Stimulated activated CD8-positive, alpha-beta memory T cell treated with anti-CD3 and anti-CD28 coated beads, Interleukin-12 subunit alpha, Interleukin-12 subunit beta, amount 100 ng/mL, for 24 hours (primary cell): ENCODE results near the gene MAPKAPK2.

Source experiments
- DNase-seq: peaks from one replicate; pipeline ENCODE4 v3.0.0-alpha.2; 2020; ENCODE audit errors: extremely low read depth

Gene MAPKAPK2

DNA sequence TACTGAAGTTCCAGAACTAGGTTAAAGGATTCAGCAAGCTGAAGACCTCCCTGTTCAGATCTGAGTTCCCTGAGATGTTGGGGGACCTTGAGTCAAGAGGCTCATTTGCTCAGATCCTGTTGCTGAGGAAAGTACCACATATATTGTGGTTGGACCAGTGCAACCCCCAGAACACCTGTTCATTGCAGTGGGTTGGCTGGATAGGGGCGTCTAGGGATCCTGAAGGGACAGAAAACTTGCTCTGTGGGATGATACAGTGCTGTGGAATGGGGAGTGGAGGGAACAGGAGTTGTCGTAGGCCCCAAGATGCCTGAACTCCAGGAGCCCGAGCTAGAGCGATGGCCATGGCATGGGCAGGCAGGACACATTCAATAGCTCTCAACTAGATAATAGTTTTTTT lies 24.6 kb upstream of the MAPKAPK2 start:
- DNase-seq = no peak

DNA sequence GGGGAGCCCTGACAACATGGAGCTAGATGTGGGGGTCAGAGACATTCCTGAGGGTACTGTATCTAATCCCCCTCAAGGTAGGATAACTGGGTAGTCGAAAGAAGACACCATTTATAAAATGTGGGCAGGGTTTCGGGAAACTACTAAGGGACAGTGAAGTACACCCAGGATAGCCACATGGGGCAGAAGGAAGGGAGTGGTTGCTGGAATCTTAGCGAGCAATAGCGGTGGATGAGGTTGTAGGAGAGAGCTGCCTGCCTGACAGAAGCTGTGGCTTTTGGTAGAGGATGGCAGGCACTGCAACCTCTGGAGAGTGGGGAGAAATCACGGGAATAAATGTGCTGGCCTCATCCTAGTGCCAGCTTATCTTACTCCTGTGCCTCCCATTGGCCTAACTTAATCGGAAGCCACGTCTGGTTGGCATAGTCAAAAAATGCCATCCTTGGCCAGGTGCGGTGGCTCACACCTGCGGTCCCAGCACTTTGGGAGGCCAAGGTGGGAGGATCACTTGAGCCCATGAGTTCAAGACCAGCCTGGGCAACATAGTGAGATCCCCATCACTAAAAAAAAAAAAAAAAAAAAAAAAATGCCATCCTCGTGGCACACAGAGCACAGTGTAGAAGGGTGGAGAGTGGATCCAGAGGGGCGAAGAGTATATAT lies 23.4 kb upstream of the MAPKAPK2 start:
- no peak for DNase-seq

DNA sequence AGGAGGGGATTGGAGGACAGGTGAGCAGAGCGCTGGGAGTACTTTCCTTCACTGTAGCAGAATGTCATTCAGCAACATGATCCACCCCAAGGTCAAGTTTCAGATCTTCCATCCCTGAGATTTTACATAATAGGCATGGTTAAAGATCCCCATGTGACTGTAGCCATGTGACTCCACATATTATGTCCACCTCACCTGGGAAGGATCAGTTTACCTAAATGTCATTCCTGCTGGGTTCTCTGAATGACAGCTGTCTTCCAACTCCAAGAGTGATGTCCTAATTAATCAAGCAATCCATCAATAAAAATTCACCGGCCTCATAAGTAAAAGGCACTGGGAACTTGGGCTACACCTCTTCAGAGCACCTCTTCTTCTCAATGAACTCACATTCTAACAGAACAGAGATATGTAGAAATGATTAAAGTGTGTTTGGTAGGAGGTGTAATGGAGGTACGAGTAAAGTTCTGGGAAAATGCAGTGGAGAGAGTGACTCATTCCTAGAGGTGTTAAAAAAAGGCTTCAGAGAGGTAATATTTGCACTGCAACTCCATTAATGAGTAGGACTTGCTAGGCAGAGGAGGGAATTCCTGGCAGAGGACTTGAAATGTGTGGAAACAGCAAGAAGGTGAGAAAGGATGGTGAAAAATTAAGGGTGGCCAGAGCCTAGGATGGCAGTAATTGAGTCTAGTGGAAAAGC lies 22.2 kb upstream of the MAPKAPK2 start:
- no peak for DNase-seq

DNA sequence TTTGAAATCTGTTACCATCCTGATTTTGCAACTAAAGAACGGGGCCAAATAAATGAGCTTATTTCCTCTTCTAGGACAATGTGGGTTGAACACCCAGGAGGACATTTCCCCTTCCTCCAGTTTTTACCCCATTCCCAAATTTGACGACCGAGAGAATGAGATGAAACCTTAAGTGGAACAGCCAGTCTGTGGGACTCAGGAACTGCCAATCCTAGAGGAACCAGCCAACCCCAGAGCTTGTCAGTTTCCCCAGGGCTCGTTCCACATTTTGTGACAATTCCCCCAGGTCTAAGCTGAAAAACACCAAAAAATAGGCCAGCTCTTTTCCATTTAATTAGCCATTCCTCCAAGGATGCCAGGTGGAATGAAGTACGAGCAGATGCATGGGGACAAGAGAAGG lies 21.3 kb upstream of the MAPKAPK2 start:
- no peak for DNase-seq

DNA sequence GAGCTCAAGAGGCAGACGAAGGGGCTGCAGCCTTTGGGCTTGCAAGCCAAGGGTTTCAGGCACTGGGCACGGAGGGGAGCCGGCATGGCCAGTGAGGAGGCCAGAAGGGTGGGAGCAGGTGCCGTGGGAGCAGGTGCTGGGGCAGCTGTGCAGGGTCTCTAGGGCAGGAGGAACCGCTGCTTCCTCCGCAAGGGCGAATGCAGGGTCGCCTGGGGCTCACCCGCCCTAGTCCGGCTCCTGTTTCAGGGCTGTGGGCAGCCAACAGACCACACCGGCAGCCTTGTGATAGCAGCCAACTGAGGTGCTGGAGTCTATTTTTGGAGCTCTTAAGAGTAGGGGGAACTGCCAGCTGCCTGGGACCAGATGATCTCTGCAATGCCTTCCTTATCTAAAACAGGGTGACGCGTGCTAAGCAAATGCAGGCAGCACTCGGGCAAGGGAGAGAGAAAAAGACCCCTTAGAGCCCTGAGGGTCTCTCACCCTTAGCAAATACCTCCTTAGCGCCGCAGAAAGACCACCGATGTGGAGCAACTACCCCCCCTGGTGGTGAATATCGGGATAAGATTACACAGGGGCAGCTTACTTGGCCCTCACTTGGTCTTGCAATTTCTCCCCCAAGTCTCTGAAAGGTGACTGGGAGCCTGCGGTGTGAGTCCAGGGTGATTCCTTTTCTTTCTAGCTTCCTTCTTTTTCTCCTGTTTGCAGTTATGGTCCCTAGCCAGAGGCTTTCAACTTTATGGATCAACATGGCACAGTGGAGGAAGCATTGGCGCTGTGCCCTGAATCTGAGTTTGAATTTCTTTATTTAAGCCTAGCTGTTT lies 20.7 kb upstream of the MAPKAPK2 start:
- peak; percentile 37 for DNase-seq

DNA sequence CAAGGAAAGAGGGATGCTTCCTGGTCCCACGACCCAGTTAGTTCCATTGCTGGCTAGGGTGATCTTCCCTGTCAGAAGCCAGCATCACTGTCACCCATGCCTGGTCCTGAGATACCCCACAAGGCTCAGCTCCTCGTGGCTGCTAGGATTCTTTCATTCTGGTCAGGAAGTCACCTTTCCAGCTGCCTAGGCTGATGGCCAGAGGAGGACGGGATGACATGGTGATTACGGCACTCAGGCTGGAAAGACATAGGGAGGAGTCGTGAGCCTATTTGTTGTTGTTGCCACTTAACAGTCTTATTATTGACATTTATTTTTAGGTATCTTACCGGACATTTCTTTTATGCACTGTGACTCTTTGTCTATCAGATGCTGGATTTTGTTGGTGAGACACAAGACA lies 20.0 kb upstream of the MAPKAPK2 start:
- no peak for DNase-seq

DNA sequence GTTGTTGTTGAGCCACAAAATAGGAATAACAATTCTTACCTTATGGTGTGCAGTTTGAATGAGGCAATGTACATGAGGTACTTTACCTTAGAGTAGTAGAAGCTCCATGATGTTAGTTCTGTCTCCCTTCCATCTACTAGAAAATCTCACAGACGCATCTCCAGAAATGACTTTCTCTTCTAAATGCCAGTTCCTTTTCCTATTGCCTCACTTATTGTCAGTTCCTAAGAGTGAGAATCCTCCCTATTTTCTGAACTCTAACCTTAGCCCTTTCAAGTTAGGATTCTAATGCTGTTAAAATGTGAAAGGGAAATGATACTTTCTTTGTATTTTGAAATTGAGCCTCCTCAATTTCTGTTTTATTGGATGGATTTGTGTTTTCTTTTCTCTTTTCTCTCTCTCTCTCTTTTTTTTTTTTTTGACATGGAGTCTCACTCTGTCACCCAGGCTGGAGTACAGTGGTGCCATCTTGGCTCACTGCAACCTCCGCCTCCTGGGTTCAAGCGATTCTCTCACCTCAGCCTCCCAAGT lies 18.6 kb upstream of the MAPKAPK2 start:
- DNase-seq = no peak

DNA sequence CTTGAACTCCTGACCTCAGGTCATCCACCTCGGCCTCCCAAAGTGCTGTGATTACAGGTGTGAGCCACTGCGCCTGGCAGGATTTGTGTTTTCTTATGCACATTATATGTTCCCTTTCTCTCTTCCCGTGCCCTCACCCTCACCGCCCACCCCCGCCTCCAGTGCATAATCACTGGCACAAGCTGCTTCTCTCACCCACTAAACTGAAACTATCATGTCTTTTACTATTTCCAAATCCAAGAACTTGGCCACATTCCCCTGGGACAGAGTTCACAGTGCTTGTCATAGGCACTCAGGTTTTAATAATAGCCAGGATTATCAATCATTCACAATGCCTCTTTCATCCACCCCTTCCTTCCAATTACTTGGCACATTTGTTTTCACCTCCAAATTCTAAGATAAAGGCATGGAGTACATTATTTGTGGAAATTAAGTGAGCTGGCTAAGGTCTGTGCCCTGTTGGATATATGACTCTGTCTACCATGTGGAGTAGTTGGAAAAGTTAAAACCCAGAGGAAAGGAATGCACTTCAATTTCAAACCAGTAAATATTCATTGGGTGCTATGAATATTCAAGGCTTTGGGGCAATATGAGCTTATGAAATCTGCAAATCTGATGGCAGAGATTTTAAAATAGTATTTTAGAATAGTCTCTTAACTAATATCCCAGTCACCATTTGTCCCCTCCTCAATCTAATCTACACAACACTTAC lies 17.6 kb upstream of the MAPKAPK2 start:
- no peak for DNase-seq

DNA sequence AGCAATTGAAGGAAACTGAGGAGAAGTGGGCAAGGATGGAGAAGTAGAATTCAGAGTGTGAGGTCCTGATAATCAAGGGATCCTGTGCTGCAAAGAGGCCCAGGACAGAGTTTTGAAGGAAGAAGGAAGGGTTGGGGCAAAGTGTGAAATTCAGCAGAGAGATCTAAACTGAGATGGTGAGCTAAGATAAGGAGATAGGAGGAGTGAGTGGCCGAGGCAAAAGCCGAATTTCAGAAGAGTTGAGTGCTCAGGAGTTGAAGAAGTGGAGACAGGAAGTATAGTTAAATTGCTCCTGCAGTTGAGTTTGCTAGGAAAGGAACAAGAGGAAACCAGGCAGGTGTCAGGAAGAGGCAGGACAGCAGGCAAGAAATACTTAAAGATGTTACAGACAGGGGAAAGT lies 16.4 kb upstream of the MAPKAPK2 start:
- no peak for DNase-seq

DNA sequence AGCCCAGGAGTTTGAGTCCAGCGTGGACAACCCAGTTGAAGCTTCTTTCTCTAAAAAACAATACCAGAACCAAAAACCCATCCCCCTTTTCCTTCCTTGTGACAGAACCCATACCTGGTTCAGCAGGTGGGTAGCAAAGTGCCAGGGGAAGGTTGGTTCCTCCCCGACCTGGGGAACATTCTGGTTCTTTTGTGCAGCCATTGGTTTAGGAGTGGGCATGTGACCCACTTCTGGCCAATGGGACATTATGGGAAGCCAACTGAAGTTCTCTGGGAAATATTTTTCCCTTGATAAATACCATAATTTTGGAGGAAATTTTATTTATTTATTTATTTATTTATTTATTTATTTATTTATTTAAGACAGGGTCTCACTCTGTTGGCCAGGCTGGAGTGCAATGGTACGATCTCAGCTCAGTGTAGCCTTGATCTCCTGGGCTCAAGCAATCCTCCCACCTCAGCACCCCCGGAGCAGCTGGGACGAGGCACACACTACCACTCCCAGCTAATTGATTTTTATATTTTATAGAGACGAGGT lies 15.8 kb upstream of the MAPKAPK2 start:
- DNase-seq = no peak

DNA sequence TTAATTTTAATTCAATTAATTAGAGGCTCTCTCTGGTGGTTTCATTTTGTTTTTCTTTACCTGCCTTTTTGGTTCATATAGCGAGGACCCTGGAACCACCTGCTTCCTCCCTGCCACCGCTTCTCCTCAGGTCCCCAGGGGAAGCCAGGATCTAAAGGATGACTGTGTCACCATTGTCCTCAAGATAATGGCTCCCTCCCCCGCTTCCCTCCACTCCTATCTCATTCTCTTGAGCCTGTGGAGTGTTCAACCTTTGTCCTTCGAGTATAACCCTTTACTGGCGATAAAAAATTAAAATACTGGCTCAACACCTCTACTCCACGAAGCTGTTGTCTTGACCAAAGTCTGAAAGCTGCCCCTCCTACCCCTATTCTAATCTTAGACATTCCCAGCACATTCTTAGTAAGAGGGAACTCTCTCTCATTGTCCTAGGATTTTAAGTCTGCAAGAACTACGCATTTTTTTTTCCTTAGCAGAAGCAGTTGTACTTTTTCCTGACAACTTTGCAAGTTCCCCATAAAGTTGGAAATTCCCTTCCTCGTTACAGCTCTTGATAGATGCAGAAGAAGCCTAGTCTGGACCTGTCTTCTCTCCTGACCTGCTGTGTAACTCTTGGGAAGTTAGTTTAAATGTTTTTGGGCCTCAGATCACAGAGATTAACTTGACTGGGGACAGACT lies 12.6 kb upstream of the MAPKAPK2 start:
- no peak for DNase-seq

DNA sequence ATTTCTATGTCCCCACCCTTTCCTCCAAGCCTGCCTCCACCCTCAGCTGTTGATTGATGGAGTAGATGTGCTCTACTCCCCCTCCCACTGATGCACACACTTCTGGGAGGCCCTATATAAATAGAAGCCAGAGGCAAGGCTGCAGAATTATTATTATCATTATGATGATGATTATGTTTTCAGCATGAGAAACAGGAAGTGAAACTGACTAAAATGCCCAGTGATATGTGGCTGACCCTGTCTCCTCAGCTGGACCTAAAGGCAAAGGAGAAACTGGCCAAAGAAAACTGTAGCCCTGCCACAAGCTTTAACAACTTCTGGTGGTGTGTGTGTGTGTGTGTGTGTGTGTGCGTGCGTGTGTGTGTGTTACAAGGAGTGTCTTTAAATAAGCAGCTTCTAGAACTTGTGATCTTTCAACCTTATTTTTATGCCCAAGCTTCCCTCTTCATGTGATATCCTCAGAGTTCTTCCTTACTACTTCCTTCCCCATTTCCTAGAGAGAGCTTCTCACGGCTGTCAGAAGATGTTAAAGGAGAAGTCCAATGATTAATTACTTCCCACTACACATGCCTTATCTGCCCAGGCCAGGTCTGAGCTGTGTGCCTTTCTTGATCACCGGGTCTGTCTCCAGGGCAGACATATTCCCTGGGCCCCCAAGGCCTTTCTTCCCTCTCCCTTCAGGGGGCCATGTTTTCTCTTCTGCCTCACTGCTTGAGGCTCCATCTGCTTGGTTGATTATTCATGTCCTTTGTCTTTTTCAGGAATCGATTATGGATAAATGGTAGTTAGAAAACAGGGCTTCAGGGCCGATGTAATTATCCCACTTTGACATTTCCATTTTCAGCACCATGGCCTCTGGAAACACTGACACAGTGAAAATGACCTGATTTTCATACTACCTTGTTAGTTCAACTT lies 11.6 kb upstream of the MAPKAPK2 start:
- no peak for DNase-seq

DNA sequence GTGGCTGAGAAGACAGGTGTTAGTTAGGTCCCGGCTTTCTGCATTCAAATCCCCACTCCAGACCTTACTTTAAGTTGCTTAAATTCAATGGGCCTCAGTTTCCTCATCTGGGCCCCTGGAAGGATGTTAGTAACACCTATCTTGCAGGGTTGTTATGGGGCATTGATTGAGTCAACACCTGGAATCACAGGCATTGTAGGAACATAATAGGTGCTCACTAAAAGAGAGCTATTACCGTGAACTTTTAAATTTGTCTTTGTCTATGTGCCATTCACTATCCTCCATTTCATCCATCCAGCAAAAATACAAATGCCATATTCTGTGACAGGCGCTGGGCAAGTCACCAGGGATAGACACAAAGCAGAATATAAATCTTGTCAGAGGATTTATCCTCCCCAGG lies 10.5 kb upstream of the MAPKAPK2 start:
- DNase-seq = no peak

DNA sequence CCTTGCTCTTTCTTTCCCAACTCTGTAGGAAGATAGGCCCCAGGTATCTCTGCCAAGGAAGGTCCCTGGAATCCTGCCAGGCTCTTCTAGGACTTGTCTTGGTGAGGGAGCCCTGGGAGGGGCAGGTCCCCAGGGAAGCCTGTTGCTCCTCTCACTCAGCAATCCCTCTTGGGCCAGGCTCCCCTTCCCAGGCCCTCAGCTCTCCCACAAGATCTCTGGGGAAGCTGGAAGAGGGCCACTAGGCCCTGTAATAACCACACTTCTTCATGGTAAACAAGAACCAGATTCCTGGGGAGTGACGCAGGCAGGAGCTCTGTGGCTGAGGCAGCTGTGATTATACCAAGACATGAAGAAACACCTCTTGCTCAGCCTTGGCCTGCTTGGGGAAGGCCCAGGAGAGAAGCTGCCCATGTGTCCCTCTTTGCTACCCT lies 9.9 kb upstream of the MAPKAPK2 start:
- DNase-seq = no peak

DNA sequence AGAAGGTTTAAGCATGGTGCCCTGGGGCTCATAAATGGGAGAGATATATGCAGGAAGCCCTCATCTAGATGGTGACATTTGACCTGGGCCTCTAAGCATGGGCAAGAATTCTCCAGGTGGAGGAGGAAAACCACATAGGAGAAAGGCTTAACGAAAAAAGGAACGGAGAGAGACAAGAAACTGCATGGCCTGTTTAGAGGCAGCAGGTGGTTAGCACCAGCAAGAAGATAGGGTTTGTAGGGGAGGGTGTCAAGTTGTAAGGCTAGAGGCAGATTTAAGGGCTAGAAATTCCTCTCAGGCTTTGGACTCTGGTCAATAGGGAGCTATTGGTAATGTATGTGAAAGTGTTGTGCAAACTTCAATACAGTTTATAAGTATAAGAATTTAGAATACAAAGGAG lies 8.2 kb upstream of the MAPKAPK2 start:
- no peak for DNase-seq

DNA sequence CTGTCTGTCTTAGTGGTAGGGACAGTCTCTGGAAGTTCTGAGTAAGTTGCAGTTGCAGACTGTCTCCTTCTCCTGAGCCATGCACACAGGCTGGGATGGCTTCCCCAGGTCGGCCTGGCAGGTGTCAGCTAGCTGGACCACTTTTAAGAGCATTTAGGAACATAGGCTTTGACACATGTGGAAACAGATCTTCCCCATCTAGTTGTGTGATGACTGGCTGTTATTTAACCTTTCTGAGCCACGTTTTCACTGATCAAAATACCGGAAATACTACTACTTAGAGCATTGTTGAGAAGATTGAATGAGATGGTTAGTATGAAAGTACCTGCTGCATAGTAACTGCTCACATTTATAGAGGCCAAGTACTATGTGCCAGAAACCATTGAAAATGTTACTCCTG lies 6.2 kb upstream of the MAPKAPK2 start:
- no peak for DNase-seq

DNA sequence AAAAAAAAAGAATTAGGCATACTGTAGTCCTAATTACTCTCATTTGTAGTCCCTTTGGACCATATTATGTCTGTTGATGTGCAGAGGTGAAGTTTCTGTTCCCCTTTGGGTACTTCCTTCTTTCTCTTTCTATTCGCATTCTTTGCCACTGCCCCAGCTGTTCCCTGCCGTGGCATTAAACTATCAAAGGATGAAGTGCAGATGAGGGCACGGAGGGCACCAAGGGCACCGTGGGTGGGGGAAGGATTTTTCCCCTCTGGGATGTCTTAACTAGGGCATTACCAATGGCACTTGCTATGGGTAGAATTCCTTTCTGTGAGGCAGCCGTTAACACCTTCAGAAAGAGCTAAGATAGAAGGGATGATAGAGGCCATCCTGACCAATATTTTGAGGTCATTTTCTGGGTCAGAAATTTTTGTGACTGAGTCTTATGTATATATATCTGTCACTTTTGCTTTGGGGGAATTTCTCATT lies 4.9 kb upstream of the MAPKAPK2 start:
- no peak for DNase-seq

DNA sequence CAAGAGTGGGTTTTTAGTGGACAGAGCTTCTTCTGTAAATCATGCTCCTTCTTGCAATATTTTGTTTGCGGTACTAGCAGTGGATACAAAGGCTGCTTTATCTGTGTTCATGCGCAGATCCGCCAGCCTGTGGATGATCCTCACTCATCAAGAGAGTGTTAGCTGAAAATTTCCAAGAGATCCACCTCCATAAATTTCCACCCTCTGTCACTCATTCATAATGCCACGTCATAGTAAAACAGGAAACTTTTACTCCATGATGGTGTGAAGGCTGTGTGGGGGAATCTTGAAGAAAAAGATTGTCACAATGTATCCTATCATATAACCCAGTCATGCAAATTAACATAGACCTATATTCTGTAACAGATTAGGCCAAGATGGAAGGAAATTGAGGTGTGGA lies 4.4 kb upstream of the MAPKAPK2 start:
- no peak for DNase-seq

DNA sequence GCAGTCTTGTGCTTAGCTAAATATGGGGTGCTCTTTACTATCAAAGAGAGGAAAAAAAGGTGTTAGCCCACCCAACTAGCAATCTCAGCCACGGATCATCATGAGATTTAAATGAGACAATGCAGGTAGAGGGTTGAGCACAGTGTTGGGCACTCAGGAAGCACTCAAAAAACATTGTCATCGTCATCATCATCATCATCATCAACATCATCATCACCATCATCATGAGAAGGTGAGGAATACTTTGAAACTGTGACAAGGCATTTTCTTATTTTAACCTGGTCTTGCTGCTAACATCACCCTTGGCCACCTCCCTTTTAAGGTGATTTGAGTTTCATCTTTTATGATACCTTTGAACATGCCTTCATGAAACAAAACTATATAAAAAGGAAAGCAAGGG lies 3.3 kb upstream of the MAPKAPK2 start:
- no peak for DNase-seq

DNA sequence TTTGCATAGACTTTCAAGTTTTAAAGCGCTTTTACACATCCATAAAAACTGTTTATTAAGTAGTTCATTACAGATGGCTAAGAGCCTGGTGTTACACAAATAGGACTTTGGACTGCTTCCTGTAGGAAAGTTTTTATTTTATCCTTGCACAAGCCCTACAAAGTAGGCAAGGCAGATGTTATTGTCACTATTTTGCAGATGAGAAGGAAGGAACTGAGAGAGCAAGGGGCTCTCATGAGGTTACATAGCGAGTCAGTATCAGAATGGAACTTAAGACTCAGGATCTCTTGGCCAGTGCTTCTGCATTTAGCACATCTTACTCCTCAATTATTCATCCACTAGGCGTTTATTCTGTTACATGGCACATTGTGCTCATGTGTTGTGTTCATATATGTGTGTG lies 2.6 kb upstream of the MAPKAPK2 start:
- DNase-seq = no peak
